ENCODE measurements around the gene STAG1. TPM values are rescaled to one million over a fixed set of nuclear protein-coding genes. Genes with fewer than 3 reads are reported as not detected.
"Not testable (repeated sequence)": the region's sequence is repeated elsewhere in the genome, so short reads cannot be mapped to it uniquely, and the experiment has no call there.

STAG1 gene
- total RNA-seq, 1 experiment from 2014 or later = 12.6 TPM

DNA sequence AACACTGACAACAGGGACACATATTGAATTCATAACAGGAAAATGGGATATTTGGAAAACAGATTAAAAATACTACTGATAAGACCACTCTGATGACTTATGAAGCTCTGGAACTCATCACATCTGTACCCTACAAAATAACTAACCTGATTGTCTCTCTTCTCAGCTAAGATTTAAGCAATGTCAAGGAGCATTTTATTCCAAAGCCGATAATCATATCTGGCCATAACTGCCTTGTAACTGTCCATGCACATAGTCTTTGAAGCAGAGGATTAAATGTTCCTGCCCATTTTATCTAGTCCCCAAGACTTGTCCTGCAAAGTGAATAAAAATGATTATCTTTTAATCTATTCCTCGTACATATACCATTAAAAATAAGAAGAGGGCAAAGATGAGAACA, 234.1 kb downstream of the STAG1 start:
- no peak overlapping the region for H3K4me3 ChIP-seq (ENCODE audit: low read length)
- no peaks in the 10 kb centered on the region for H3K27me3 ChIP-seq (ENCODE audit: low read length)
- no peak overlapping the region for H3K27ac ChIP-seq (ENCODE audit: low read length)
- no peak overlapping the region for H3K4me2 ChIP-seq (ENCODE audit: low read depth, low read length, poor library complexity, severe bottlenecking)
- no peaks in the 10 kb centered on the region for H3K36me3 ChIP-seq (ENCODE audit: insufficient read depth, low read length)
- peaks cover under 1% of the 10 kb centered on the region; the same call in 1 of the 2 replicates for H3K79me2 ChIP-seq (ENCODE audit: low read length)
- DNase-seq = no peak
- H3K9me2 ChIP-seq (replicated peaks; ENCODE audit: insufficient read depth, low read length) = no peaks in the 10 kb centered on the region
- no peak overlapping the region for H3K9ac ChIP-seq (ENCODE audit: low read length)
- H3K9me3 ChIP-seq (ENCODE audit: low read length) = no peaks in the 10 kb centered on the region
- H2AFZ ChIP-seq (ENCODE audit: low read length) = no peak overlapping the region
- peaks cover 5% of the 10 kb centered on the region; the same call in 1 of the 2 replicates for H3K4me1 ChIP-seq (ENCODE audit: low read length)
- H4K20me1 ChIP-seq (ENCODE audit: insufficient read depth, low read depth, low read length) = no peaks in the 10 kb centered on the region

DNA sequence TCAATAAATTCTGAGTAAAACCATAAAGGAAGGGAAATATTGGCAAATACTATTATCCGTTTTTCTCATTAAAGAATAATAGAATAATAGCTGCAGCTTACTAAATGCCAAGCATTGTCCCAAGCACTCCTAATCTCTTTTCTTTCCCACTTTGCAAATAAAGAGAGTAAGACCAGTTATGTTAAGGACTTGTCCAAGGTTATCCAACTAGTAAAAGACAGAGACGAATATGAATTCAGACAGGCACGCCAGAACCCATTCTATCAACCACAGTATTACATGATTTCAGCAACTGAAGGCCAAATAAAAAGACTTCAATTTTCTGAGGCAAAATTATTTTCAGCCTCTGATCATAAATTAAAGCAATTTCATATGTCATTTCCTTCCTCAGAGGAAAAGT, 235.5 kb downstream of the STAG1 start:
- H2AFZ ChIP-seq (ENCODE audit: low read length) = no peak overlapping the region
- no peak for DNase-seq
- H4K20me1 ChIP-seq (ENCODE audit: insufficient read depth, low read depth, low read length) = no peaks in the 10 kb centered on the region
- H3K27me3 ChIP-seq (ENCODE audit: low read length) = no peaks in the 10 kb centered on the region
- peaks cover 5% of the 10 kb centered on the region; the same call in 1 of the 2 replicates for H3K4me1 ChIP-seq (ENCODE audit: low read length)
- no peaks in the 10 kb centered on the region for H3K36me3 ChIP-seq (ENCODE audit: insufficient read depth, low read length)
- H3K79me2 ChIP-seq (ENCODE audit: low read length) = peaks cover 3% of the 10 kb centered on the region; the same call in 1 of the 2 replicates
- H3K9me2 ChIP-seq (replicated peaks; ENCODE audit: insufficient read depth, low read length) = no peaks in the 10 kb centered on the region
- H3K9ac ChIP-seq (ENCODE audit: low read length) = no peak overlapping the region
- H3K9me3 ChIP-seq (ENCODE audit: low read length) = no peaks in the 10 kb centered on the region
- H3K4me3 ChIP-seq (ENCODE audit: low read length) = no peak overlapping the region
- H3K27ac ChIP-seq (ENCODE audit: low read length) = no peak overlapping the region
- H3K4me2 ChIP-seq (ENCODE audit: low read depth, low read length, poor library complexity, severe bottlenecking) = no peak overlapping the region

DNA sequence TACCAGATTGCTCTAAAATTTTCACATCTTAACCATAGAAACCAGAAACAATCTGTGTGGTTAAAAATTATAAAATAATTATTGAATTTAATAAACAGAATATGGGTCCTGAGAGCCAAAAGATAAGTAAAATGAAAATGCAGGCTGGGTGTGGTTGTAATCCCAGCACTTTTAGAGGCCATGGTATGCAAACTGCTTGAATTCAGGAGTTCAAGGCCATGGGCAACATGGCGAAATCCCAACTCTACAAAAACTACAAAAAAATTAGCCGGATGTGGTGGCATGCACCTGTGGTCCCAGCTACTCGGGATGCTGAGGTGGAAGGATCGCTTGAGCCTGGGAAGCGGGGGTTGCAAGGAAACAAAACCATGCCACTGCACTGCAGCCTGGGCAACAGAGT, 236.1 kb downstream of the STAG1 start:
- no peak overlapping the region for H3K4me3 ChIP-seq (ENCODE audit: low read length)
- DNase-seq = no peak
- no peaks in the 10 kb centered on the region for H3K9me2 ChIP-seq (replicated peaks; ENCODE audit: insufficient read depth, low read length)
- no peak overlapping the region for H2AFZ ChIP-seq (ENCODE audit: low read length)
- H3K9me3 ChIP-seq (ENCODE audit: low read length) = no peaks in the 10 kb centered on the region
- H3K79me2 ChIP-seq (ENCODE audit: low read length) = peaks cover 3% of the 10 kb centered on the region; the same call in 1 of the 2 replicates
- no peak overlapping the region for H3K27ac ChIP-seq (ENCODE audit: low read length)
- H3K36me3 ChIP-seq (ENCODE audit: insufficient read depth, low read length) = no peaks in the 10 kb centered on the region
- no peak overlapping the region for H3K4me2 ChIP-seq (ENCODE audit: low read depth, low read length, poor library complexity, severe bottlenecking)
- peaks cover 5% of the 10 kb centered on the region; the same call in 1 of the 2 replicates for H3K4me1 ChIP-seq (ENCODE audit: low read length)
- no peak overlapping the region for H3K9ac ChIP-seq (ENCODE audit: low read length)
- H3K27me3 ChIP-seq (ENCODE audit: low read length) = no peaks in the 10 kb centered on the region
- no peaks in the 10 kb centered on the region for H4K20me1 ChIP-seq (ENCODE audit: insufficient read depth, low read depth, low read length)

DNA sequence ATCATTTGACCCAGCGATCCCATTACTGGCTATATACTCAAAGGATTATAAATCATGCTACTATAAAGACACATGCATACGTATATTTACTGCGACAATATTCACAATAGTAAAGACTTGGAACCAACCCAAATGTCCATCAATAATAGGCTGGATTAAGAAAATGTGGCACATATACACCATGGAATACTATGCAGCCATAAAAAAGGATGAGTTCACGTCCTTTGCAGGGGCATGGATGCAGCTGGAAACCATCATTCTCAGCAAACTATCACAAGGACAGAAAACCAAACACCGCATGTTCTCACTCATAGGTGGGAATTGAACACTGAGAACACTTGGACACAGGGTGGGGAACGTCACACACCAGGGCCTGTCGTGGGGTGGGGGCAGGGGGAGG, 237.6 kb downstream of the STAG1 start:
- not testable (repeated sequence) for H2AFZ ChIP-seq (ENCODE audit: low read length); H4K20me1 ChIP-seq (ENCODE audit: insufficient read depth, low read depth, low read length); H3K9ac ChIP-seq (ENCODE audit: low read length); H3K27me3 ChIP-seq (ENCODE audit: low read length); H3K36me3 ChIP-seq (ENCODE audit: insufficient read depth, low read length); H3K4me1 ChIP-seq (ENCODE audit: low read length); H3K79me2 ChIP-seq (ENCODE audit: low read length); H3K4me3 ChIP-seq (ENCODE audit: low read length); H3K9me3 ChIP-seq (ENCODE audit: low read length); H3K27ac ChIP-seq (ENCODE audit: low read length); H3K4me2 ChIP-seq (ENCODE audit: low read depth, low read length, poor library complexity, severe bottlenecking); DNase-seq; H3K9me2 ChIP-seq (replicated peaks; ENCODE audit: insufficient read depth, low read length)

DNA sequence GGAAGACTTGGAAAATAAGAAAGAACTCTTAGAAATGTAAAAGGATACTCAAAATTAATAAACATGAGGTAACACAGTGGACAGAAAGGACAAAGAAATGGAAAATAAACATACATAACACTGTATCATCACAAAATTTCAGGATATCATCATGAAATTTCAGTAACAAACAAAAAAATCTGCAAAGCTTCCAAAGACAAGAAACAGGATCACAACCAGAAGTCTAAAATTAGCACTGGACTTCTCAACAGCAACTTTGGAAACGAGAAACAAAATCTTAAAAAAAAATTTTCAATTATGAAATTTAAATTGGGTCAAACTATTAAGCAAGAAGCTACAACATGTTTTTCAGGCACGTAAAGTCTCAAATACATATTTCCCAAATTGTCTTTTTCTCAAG, 238.8 kb downstream of the STAG1 start:
- Histone ChIP-seq H4K20me1 (ENCODE audit: insufficient read depth, low read depth, low read length) (no peaks in the 10 kb centered on the region), H2AFZ (ENCODE audit: low read length) (no peak overlapping the region), H3K36me3 (ENCODE audit: insufficient read depth, low read length) (no peaks in the 10 kb centered on the region), H3K27ac (ENCODE audit: low read length) (no peak overlapping the region), H3K9me2 (replicated peaks; ENCODE audit: insufficient read depth, low read length) (no peaks in the 10 kb centered on the region), H3K4me2 (ENCODE audit: low read depth, low read length, poor library complexity, severe bottlenecking) (no peak overlapping the region), H3K4me3 (ENCODE audit: low read length) (no peak overlapping the region), H3K27me3 (ENCODE audit: low read length) (no peaks in the 10 kb centered on the region), H3K9me3 (ENCODE audit: low read length) (no peaks in the 10 kb centered on the region), H3K4me1 (ENCODE audit: low read length) (no peaks in the 10 kb centered on the region), H3K9ac (ENCODE audit: low read length) (no peak overlapping the region), H3K79me2 (ENCODE audit: low read length) (peaks cover 3% of the 10 kb centered on the region; the same call in 1 of the 2 replicates)
- DNase-seq = no peak

DNA sequence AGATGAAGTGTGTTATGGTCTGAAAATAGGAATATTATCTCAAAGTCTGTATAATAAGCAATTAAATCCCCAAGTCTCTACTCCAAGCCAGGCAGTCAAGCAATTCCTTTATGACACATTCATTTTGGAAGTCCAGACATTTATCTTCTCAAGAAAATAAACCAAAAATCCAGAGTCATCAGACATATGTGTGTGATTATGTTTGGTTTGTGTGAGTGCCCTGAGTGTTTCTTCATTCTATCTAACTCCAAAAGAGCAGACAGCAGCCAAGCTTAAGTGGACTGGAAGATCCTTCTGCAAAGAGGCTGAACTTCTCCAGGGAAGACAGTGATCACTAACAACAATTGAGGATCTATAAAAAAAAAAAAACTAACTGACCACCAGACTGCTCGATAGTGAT, 239.8 kb downstream of the STAG1 start:
- no peak overlapping the region for H3K9ac ChIP-seq (ENCODE audit: low read length)
- no peak overlapping the region for H3K27ac ChIP-seq (ENCODE audit: low read length)
- no peaks in the 10 kb centered on the region for H3K4me1 ChIP-seq (ENCODE audit: low read length)
- no peak overlapping the region for H2AFZ ChIP-seq (ENCODE audit: low read length)
- no peaks in the 10 kb centered on the region for H4K20me1 ChIP-seq (ENCODE audit: insufficient read depth, low read depth, low read length)
- H3K79me2 ChIP-seq (ENCODE audit: low read length) = peaks cover 3% of the 10 kb centered on the region; the same call in 1 of the 2 replicates
- H3K9me3 ChIP-seq (ENCODE audit: low read length) = no peaks in the 10 kb centered on the region
- H3K36me3 ChIP-seq (ENCODE audit: insufficient read depth, low read length) = no peaks in the 10 kb centered on the region
- no peaks in the 10 kb centered on the region for H3K27me3 ChIP-seq (ENCODE audit: low read length)
- H3K4me2 ChIP-seq (ENCODE audit: low read depth, low read length, poor library complexity, severe bottlenecking) = no peak overlapping the region
- no peak for DNase-seq
- no peaks in the 10 kb centered on the region for H3K9me2 ChIP-seq (replicated peaks; ENCODE audit: insufficient read depth, low read length)
- no peak overlapping the region for H3K4me3 ChIP-seq (ENCODE audit: low read length)

DNA sequence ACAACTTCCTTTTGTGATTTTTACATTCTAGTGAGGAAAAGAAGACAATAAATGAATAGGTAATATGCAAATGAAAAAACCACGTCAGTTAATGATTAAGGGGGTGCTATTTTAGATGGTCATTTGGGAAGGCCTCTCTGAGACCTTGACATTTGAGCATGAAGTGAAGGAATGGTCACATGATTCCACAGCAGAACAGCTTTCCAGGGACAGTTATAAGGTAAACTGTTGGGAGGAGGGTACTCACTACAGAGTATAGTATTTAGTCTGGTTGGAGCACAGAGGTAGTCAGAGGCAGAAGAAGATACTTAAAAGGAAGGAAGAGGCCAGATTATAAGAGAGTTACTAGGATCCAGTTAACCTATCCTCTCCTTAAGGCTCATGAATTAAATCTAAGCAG, 246.5 kb downstream of the STAG1 start:
- no peaks in the 10 kb centered on the region for H4K20me1 ChIP-seq (ENCODE audit: insufficient read depth, low read depth, low read length)

DNA sequence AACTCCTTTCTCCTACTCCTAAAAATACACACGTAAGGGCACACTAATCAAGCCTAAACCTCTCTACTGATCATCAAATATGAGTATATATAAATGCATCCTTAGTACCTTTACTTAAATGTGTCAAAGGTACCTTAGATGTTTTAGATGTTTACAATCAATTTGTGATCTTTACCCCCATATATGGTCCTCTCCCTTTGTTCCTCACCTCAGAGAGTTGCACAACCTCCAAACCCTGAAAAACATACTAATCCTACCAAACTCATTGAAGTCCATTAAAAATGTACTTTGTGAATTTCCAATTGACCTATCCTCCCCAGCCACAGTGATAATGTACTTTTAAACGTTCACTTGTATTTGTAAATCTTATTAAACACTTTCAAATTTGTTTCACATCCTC, 249.1 kb downstream of the STAG1 start:
- no peaks in the 10 kb centered on the region for H3K4me1 ChIP-seq (ENCODE audit: low read length)
- H3K4me3 ChIP-seq (ENCODE audit: low read length) = no peak overlapping the region
- no peaks in the 10 kb centered on the region for H4K20me1 ChIP-seq (ENCODE audit: insufficient read depth, low read depth, low read length)
- no peak overlapping the region for H2AFZ ChIP-seq (ENCODE audit: low read length)
- no peaks in the 10 kb centered on the region for H3K36me3 ChIP-seq (ENCODE audit: insufficient read depth, low read length)
- no peaks in the 10 kb centered on the region for H3K27me3 ChIP-seq (ENCODE audit: low read length)
- no peak for DNase-seq
- no peaks in the 10 kb centered on the region for H3K79me2 ChIP-seq (ENCODE audit: low read length)
- no peak overlapping the region for H3K9ac ChIP-seq (ENCODE audit: low read length)
- H3K9me2 ChIP-seq (replicated peaks; ENCODE audit: insufficient read depth, low read length) = no peaks in the 10 kb centered on the region
- no peak overlapping the region for H3K27ac ChIP-seq (ENCODE audit: low read length)
- H3K4me2 ChIP-seq (ENCODE audit: low read depth, low read length, poor library complexity, severe bottlenecking) = no peak overlapping the region
- no peaks in the 10 kb centered on the region for H3K9me3 ChIP-seq (ENCODE audit: low read length)

More for the DNA sequence above, 246.5 kb downstream of the STAG1 start:
- no peak overlapping the region for H3K27ac ChIP-seq (ENCODE audit: low read length)
- no peak for DNase-seq
- H3K9me3 ChIP-seq (ENCODE audit: low read length) = no peaks in the 10 kb centered on the region
- H3K27me3 ChIP-seq (ENCODE audit: low read length) = no peaks in the 10 kb centered on the region
- no peaks in the 10 kb centered on the region for H3K36me3 ChIP-seq (ENCODE audit: insufficient read depth, low read length)
- no peaks in the 10 kb centered on the region for H3K79me2 ChIP-seq (ENCODE audit: low read length)
- no peak overlapping the region for H3K4me2 ChIP-seq (ENCODE audit: low read depth, low read length, poor library complexity, severe bottlenecking)
- no peaks in the 10 kb centered on the region for H3K4me1 ChIP-seq (ENCODE audit: low read length)
- H3K9me2 ChIP-seq (replicated peaks; ENCODE audit: insufficient read depth, low read length) = no peaks in the 10 kb centered on the region
- H2AFZ ChIP-seq (ENCODE audit: low read length) = no peak overlapping the region
- H3K4me3 ChIP-seq (ENCODE audit: low read length) = no peak overlapping the region
- no peak overlapping the region for H3K9ac ChIP-seq (ENCODE audit: low read length)
